CD4-positive, alpha-beta T cell (primary cell): ENCODE measurements around the gene TFF1. TPM values are rescaled to one million over a fixed set of nuclear protein-coding genes. Genes with fewer than 3 reads are reported as not detected.

Experiments used
- ATAC-seq: fragments of 200-7000 bp; cut with Tn5 transposase; one replicate; pipeline ENCODE4 v1.10.0; 2022; ENCODE audit warnings: mild to moderate bottlenecking; ENCODE audit not compliant: poor library complexity
- CTCF ChIA-PET: fragments of 350-600 bp; sonication (Branson Sonifier 250); formaldehyde crosslinking; loops from one replicate; lab custom pipeline; 2021; ENCODE audit warnings: antibody characterized with exemption, inconsistent platforms; lab: Charles Lee
- POLR2A ChIA-PET: fragments of 350-600 bp; sonication (Branson Sonifier 250); formaldehyde crosslinking; loops from one replicate; lab custom pipeline; 2021; ENCODE audit warnings: antibody characterized with exemption, inconsistent platforms; lab: Charles Lee
- DNase-seq, 14 experiments: peaks; one replicate each; pipeline ENCODE4 v3.0.0-alpha.2; 2013 to 2020; ENCODE audit warnings: mixed read lengths in 2 of 14
- H3K27ac ChIP-seq, 2 donors: one replicate each; pipeline versions ENCODE4 v1.5.1 to v1.7.0; 2013; ENCODE audit warnings: low read length in 2 of 2, low read depth in 1 of 2, mild to moderate bottlenecking in 1 of 2
- H3K27me3 ChIP-seq, 2 experiments: 1 replicate in 1 of 2; 2 replicates in 1 of 2; pipeline versions ENCODE4 v1.6.1 to v1.7.0; 2013; ENCODE audit warnings: low read length in 2 of 2, control low read depth in 1 of 2, mild to moderate bottlenecking in 1 of 2, moderate library complexity in 1 of 2; ENCODE audit not compliant: insufficient read depth in 2 of 2, control insufficient read depth in 1 of 2
- H3K36me3 ChIP-seq: one replicate; pipeline ENCODE4 v1.6.1; 2013; ENCODE audit warnings: low read length, control low read depth; ENCODE audit not compliant: insufficient read depth
- H3K4me1 ChIP-seq: one replicate; pipeline ENCODE4 v1.6.1; 2013; ENCODE audit warnings: low read length, control low read depth; ENCODE audit not compliant: insufficient read depth
- H3K4me3 ChIP-seq: one replicate; pipeline ENCODE4 v1.5.1; 2013; ENCODE audit warnings: mild to moderate bottlenecking, low read length, moderate library complexity
- H3K9me3 ChIP-seq, 2 experiments: 1 replicate in 1 of 2; 2 replicates in 1 of 2; pipeline versions ENCODE4 v1.6.1 to v1.7.0; 2013; ENCODE audit warnings: low read length in 2 of 2, mild to moderate bottlenecking in 2 of 2, control low read depth in 1 of 2, moderate library complexity in 1 of 2; ENCODE audit not compliant: control insufficient read depth in 1 of 2, insufficient read depth in 1 of 2
- H3K27ac Mint-ChIP-seq: one replicate; pipeline ENCODE4 v1.8.0; 2020; ENCODE audit warnings: mixed read lengths
- H3K27me3 Mint-ChIP-seq: one replicate; pipeline ENCODE4 v1.8.0; 2021; ENCODE audit warnings: mixed read lengths
- H3K36me3 Mint-ChIP-seq: one replicate; pipeline ENCODE4 v1.8.0; 2021; ENCODE audit warnings: low read depth, mixed read lengths
- H3K4me1 Mint-ChIP-seq: one replicate; pipeline ENCODE4 v1.8.0; 2021; ENCODE audit warnings: low read depth, mixed read lengths
- H3K4me3 Mint-ChIP-seq: one replicate; pipeline ENCODE4 v1.8.0; 2020; ENCODE audit warnings: mild to moderate bottlenecking, mixed read lengths
- H3K9me3 Mint-ChIP-seq: one replicate; pipeline ENCODE4 v1.8.0; 2020; ENCODE audit warnings: mixed read lengths
- intact Hi-C, 2 experiments: fragments of 100-400 bp; cut with DNase I in 1 of 2; cut with micrococcal nuclease in 1 of 2; formaldehyde crosslinking; loops; one replicate each; pipeline versions ENCODE4 v1.15.1 to v1.9.0; 2023 to 2025; cut with DNase I, micrococcal nuclease
- total RNA-seq, 174 experiments: library from RNA in 2 of 174; stranded (reverse) in 2 of 174; gene quantifications; one replicate each; pipeline ENCODE4 v1.2.3 and lab custom pipeline; 2021 to 2026
- TF ChIP-seq, protein P1 (sequence below): fragments of 200-600 bp; IDR thresholded peaks from one replicate; pipeline ENCODE4 v1.8.0; 2022; ENCODE audit warnings: antibody characterized with exemption, mild to moderate bottlenecking

The TFF1 gene
- total RNA-seq, 2 experiments from 2014 or later = not detected

DNA sequence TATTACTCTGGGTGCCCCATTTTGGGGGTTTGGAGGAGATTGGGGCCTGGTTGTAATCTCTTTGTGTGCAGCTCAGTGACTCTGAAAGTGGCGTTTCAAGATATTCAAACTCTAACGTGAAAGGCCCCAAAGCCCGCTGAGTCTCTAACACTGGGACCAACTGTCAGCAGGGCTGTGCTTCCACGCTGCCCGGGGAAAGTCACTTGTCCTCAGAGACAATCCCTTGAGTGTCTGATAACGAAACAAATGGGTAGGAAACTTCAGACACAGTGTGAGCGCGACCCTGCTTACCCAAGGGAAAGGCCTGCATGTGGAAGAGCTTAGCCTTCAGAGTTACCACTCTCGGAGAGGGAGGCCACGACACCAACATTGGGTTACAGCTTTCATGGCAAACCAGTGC is 38.2 kb upstream of the TFF1 start:
- Histone ChIP-seq H3K36me3 (peaks cover 26% of the 10 kb centered on the region), H3K27me3 (no peaks in the 10 kb centered on the region), H3K4me1 (peaks cover 68% of the 10 kb centered on the region), H3K9me3 (peaks cover 0 to 8% of the 10 kb centered on the region in 2 experiments), H3K4me3 (peak overlapping the region; percentile 78), H3K27ac (peak overlapping the region; percentile 79 to 85)
- TF ChIP-seq, protein P1, sequence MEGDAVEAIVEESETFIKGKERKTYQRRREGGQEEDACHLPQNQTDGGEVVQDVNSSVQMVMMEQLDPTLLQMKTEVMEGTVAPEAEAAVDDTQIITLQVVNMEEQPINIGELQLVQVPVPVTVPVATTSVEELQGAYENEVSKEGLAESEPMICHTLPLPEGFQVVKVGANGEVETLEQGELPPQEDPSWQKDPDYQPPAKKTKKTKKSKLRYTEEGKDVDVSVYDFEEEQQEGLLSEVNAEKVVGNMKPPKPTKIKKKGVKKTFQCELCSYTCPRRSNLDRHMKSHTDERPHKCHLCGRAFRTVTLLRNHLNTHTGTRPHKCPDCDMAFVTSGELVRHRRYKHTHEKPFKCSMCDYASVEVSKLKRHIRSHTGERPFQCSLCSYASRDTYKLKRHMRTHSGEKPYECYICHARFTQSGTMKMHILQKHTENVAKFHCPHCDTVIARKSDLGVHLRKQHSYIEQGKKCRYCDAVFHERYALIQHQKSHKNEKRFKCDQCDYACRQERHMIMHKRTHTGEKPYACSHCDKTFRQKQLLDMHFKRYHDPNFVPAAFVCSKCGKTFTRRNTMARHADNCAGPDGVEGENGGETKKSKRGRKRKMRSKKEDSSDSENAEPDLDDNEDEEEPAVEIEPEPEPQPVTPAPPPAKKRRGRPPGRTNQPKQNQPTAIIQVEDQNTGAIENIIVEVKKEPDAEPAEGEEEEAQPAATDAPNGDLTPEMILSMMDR = no peak
- H3K27me3 Mint-ChIP-seq = no peaks in the 10 kb centered on the region
- peak; percentile 5 for ATAC-seq
- ChIA-PET CTCF (interaction anchor here (0.9 to 3.2 kb wide), 6 partner anchors 9 to 23 kb away, joined by 3 to 11 read pairs (median 4); no protein-coding TSS in a partner anchor), POLR2A (interaction anchor here (0.6 to 5.8 kb wide), 26 partner anchors 9 to 479 kb away, joined by 3 to 208 read pairs (median 5); partner anchors contain the start of genes SLC37A1 and TMPRSS3)
- peaks cover 7% of the 10 kb centered on the region for H3K9me3 Mint-ChIP-seq
- intact Hi-C loops = loop anchor here in 1 of 2 experiments (1.0 to 5.0 kb wide), 2 partner anchors 21 to 67 kb away; no protein-coding TSS in a partner anchor
- H3K36me3 Mint-ChIP-seq = peaks cover 44% of the 10 kb centered on the region
- peak in 4 of 14 experiments; percentile 22 to 40 (median 39) for DNase-seq
- peak overlapping the region; percentile 96 for H3K27ac Mint-ChIP-seq
- peaks cover 79% of the 10 kb centered on the region for H3K4me1 Mint-ChIP-seq
- peak overlapping the region; percentile 92 for H3K4me3 Mint-ChIP-seq

DNA sequence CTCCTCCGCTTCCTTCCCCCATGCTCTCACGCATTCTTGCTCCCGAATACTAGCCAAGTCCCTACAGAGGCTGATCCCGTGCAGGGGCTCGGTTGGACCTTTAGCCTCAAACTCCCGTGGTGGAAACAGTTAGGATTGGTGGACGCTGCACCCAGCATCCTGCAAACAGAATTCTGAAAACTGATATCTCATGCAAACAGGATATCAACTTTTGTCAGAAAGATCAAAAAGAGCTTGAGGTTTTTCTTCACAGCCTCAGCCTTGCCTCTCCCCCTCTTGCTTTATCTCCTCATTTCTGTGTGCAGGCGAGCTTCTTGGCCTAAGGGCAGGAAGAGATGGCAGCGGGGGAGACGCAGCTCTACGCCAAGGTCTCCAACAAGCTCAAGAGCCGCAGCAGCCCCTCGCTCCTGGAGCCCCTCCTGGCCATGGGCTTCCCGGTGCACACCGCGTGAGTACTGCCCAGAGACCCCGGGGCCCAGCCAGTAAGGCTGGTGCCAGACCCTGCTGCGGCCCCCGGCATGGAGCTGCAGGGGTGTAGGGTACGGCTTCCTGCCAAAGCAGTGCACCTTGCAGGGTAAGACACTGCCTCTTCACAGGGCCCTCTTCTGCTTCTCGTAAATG is 37.4 kb upstream of the TFF1 start, which contains the start of gene UBASH3A:
Gene UBASH3A, plus strand, starts transcription at position 292 of the 621 bp plus-strand sequence. Its CDS starts 44 bp downstream, at position 336.
- peak within 1 kb of the TSS; percentile 92 for H3K4me3 Mint-ChIP-seq
- peaks cover 0 to 8% of the 10 kb centered on the region in 2 experiments for H3K9me3 ChIP-seq
- TF ChIP-seq, protein P1 = no peak
- ChIA-PET POLR2A (interaction anchor here (0.6 to 5.8 kb wide), 34 partner anchors 10 to 478 kb away, joined by 3 to 208 read pairs (median 5); partner anchors contain the start of genes SLC37A1 and TMPRSS3), CTCF (interaction anchor here (1.0 to 3.2 kb wide), 5 partner anchors 10 to 22 kb away, joined by 3 to 11 read pairs (median 5); no protein-coding TSS in a partner anchor)
- DNase-seq = peak; percentile 42 to 87 (median 54)
- H3K27me3 ChIP-seq = no peaks in the 10 kb centered on the region
- peak; percentile 70 for ATAC-seq
- peak within 1 kb of the TSS; percentile 78 for H3K4me3 ChIP-seq
- peaks cover 19% of the 10 kb centered on the region for H3K36me3 ChIP-seq
- H3K27ac Mint-ChIP-seq = peak within 1 kb of the TSS; percentile 96
- peak within 1 kb of the TSS; percentile 79 to 85 for H3K27ac ChIP-seq
- peaks cover 44% of the 10 kb centered on the region for H3K36me3 Mint-ChIP-seq
- intact Hi-C loops = loop anchor here in 1 of 2 experiments (1.0 to 5.0 kb wide), 2 partner anchors 22 to 66 kb away; no protein-coding TSS in a partner anchor
- peaks cover 65% of the 10 kb centered on the region for H3K4me1 ChIP-seq
- no peaks in the 10 kb centered on the region for H3K27me3 Mint-ChIP-seq
- H3K4me1 Mint-ChIP-seq = peaks cover 80% of the 10 kb centered on the region
- H3K9me3 Mint-ChIP-seq = peaks cover 7% of the 10 kb centered on the region

DNA sequence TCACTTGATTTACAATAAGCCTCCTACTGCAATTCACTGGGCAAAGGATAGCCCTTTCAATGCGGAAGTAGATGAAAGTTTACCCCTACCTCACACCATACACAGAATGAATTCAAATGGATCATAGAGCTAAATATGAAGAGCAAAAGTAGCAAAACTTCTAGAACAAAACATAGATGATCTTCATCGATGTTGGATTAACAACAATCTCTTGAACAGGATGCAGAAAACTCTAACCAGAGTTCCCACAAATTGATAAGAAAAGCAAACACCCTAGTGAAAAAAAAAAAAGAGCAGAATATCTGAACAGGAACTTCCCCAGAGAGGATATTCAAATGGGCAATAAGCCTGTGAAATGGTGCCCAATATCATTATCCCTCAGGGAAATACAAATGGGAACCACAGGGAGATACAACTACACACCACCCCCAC is 35.5 kb upstream of the TFF1 start:
- peak overlapping the region; percentile 96 for H3K27ac Mint-ChIP-seq
- H3K36me3 Mint-ChIP-seq = peaks cover 28% of the 10 kb centered on the region
- H3K9me3 Mint-ChIP-seq = peaks cover 7% of the 10 kb centered on the region
- intact Hi-C loops = loop anchor here in 1 of 2 experiments (5.0 kb wide), 1 partner anchor 65 kb away; no protein-coding TSS in a partner anchor
- CTCF ChIA-PET = interaction anchor here (0.9 kb wide), 1 partner anchor 13 kb away, joined by 3 read pairs; no protein-coding TSS in a partner anchor
- POLR2A ChIA-PET = interaction anchor here (1.8 to 5.8 kb wide), 5 partner anchors 8 to 49 kb away, joined by 5 to 208 read pairs (median 7); partner anchors contain the start of gene TMPRSS3
- DNase-seq = no peak
- H3K4me1 ChIP-seq = peaks cover 59% of the 10 kb centered on the region
- TF ChIP-seq, protein P1 = no peak
- no peaks in the 10 kb centered on the region for H3K27me3 ChIP-seq
- no peaks in the 10 kb centered on the region for H3K27me3 Mint-ChIP-seq
- H3K4me1 Mint-ChIP-seq = peaks cover 79% of the 10 kb centered on the region
- peaks cover 2% of the 10 kb centered on the region for H3K36me3 ChIP-seq
- no peak overlapping the region for H3K4me3 ChIP-seq
- H3K4me3 Mint-ChIP-seq = peak overlapping the region; percentile 65
- H3K9me3 ChIP-seq = peaks cover 0 to 8% of the 10 kb centered on the region in 2 experiments
- peak overlapping the region in 1 of 2 donors; percentile 18 for H3K27ac ChIP-seq
- ATAC-seq = no peak
